ENCODE results near the gene LRRC8B.

DNA sequence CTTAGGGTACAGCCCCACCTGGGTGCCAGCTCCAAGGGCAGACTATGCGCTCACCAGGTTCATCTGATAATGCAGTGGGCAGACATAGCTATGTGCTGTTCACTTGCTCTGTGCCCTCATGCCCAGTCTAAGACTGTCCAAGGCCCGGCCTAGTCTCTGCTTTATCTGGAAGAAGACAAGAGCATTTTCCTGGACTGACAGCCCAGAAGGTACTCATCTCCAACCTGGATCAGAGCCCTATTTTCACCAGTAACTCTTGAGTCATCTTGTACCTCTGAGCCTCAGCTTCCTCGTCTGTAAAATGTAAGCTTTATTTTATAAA, 79.7 kb downstream of the LRRC8B start:
- TF ChIP-seq NFE2L2 (conservative IDR thresholded peaks at IDR 0.05; ENCODE audit: low read length) (no peak), BHLHE40 (IDR thresholded peaks at IDR 0.05; ENCODE audit: low read depth, low read length) (no peak), POLR2A (IDR thresholded peaks at IDR 0.05; ENCODE audit: low read length) (no peak), MAZ (IDR thresholded peaks at IDR 0.05; ENCODE audit: borderline replicate concordance, low read depth, low read length) (no peak), RAD21 (conservative IDR thresholded peaks at IDR 0.05 in 1 of 2, IDR thresholded peaks at IDR 0.05 in 1 of 2) (no peak), CHD4 (IDR thresholded peaks at IDR 0.05; ENCODE audit: borderline replicate concordance) (no peak), CEBPB (IDR thresholded peaks at IDR 0.05) (no peak), SMC3 (IDR thresholded peaks at IDR 0.05) (no peak), RFX5 (IDR thresholded peaks at IDR 0.05) (no peak)
- TF ChIP-seq, protein P1, sequence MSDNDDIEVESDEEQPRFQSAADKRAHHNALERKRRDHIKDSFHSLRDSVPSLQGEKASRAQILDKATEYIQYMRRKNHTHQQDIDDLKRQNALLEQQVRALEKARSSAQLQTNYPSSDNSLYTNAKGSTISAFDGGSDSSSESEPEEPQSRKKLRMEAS (IDR thresholded peaks at IDR 0.05): no peak
- TF ChIP-seq, protein P2, sequence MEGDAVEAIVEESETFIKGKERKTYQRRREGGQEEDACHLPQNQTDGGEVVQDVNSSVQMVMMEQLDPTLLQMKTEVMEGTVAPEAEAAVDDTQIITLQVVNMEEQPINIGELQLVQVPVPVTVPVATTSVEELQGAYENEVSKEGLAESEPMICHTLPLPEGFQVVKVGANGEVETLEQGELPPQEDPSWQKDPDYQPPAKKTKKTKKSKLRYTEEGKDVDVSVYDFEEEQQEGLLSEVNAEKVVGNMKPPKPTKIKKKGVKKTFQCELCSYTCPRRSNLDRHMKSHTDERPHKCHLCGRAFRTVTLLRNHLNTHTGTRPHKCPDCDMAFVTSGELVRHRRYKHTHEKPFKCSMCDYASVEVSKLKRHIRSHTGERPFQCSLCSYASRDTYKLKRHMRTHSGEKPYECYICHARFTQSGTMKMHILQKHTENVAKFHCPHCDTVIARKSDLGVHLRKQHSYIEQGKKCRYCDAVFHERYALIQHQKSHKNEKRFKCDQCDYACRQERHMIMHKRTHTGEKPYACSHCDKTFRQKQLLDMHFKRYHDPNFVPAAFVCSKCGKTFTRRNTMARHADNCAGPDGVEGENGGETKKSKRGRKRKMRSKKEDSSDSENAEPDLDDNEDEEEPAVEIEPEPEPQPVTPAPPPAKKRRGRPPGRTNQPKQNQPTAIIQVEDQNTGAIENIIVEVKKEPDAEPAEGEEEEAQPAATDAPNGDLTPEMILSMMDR (IDR thresholded peaks at IDR 0.05): no peak
- TF ChIP-seq, protein P3, sequence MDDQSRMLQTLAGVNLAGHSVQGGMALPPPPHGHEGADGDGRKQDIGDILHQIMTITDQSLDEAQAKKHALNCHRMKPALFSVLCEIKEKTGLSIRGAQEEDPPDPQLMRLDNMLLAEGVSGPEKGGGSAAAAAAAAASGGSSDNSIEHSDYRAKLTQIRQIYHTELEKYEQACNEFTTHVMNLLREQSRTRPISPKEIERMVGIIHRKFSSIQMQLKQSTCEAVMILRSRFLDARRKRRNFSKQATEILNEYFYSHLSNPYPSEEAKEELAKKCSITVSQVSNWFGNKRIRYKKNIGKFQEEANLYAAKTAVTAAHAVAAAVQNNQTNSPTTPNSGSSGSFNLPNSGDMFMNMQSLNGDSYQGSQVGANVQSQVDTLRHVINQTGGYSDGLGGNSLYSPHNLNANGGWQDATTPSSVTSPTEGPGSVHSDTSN (IDR thresholded peaks at IDR 0.05): no peak

Data from A549 (cell line).